OCI-LY7 (cell line): Measurements from ENCODE around the gene RNF182. TPM values are rescaled to one million over a fixed set of nuclear protein-coding genes. Genes with fewer than 3 reads are reported as not detected.

ENCODE experiments used
- BruUV-seq: library from RNA; stranded (reverse); fragments of 400-500 nt; replicated peaks from 2 replicates; lab custom pipeline; 2021; lab: Mats Ljungman, UMichigan
- CTCF ChIA-PET: fragments of 300-600 bp; sonication (Branson Sonifier 250); formaldehyde crosslinking; loops from one replicate; lab custom pipeline; 2022; ENCODE audit warnings: antibody characterized with exemption; ENCODE audit not compliant: unreplicated experiment; lab: Charles Lee
- POLR2A ChIA-PET: fragments of 300-600 bp; sonication (Branson Sonifier 250); formaldehyde crosslinking; loops from one replicate; lab custom pipeline; 2022; ENCODE audit warnings: antibody characterized with exemption; lab: Charles Lee
- DNase-seq: peaks from one replicate; pipeline ENCODE4 v3.0.0-alpha.2; 2015; ENCODE audit warnings: low spot score
- H2AFZ ChIP-seq: fragments of 200-600 bp; sonication (generic), shearing (Covaris generic); 2 replicates; pipeline ENCODE4 v1.6.1; 2014; ENCODE audit warnings: mild to moderate bottlenecking, antibody characterized with exemption, low read length, moderate library complexity
- H3K27ac ChIP-seq: fragments of 200-600 bp; sonication (generic); 2 replicates; pipeline ENCODE4 v1.5.1; 2014; ENCODE audit warnings: mixed run types, low read depth, mild to moderate bottlenecking, moderate library complexity, low read length, inconsistent platforms; ENCODE audit not compliant: poor library complexity, severe bottlenecking
- H3K36me3 ChIP-seq: fragments of 200-600 bp; sonication (generic); 2 replicates; pipeline ENCODE4 v1.6.1; 2014; ENCODE audit warnings: mild to moderate bottlenecking, antibody characterized with exemption, low read length, moderate library complexity, mixed read lengths; ENCODE audit not compliant: insufficient read depth
- H3K4me1 ChIP-seq: fragments of 200-600 bp; sonication (generic); 2 replicates; pipeline ENCODE4 v1.5.1; 2014; ENCODE audit warnings: mild to moderate bottlenecking, low read length; ENCODE audit not compliant: insufficient read depth, poor library complexity, severe bottlenecking
- H3K4me2 ChIP-seq: fragments of 200-600 bp; sonication (generic); 2 replicates; pipeline ENCODE4 v1.6.1; 2014; ENCODE audit warnings: mild to moderate bottlenecking, low read length
- H3K4me3 ChIP-seq: fragments of 200-600 bp; sonication (generic); 2 replicates; pipeline ENCODE4 v1.5.1; 2014; ENCODE audit warnings: mild to moderate bottlenecking, low read depth, low read length; ENCODE audit not compliant: poor library complexity, severe bottlenecking
- H3K79me2 ChIP-seq: fragments of 200-600 bp; sonication (generic); 2 replicates; pipeline ENCODE4 v1.6.1; 2016; ENCODE audit warnings: low read depth, mild to moderate bottlenecking, low read length, moderate library complexity, mixed read lengths; ENCODE audit not compliant: insufficient read depth
- H3K9me2 ChIP-seq: fragments of 200-600 bp; sonication (generic); 2 replicates; pipeline ENCODE4 v1.6.1; 2016; ENCODE audit warnings: mild to moderate bottlenecking, low read length, mixed read lengths; ENCODE audit not compliant: insufficient read depth
- H3K9me3 ChIP-seq: fragments of 200-600 bp; sonication (generic); 2 replicates; pipeline ENCODE4 v1.6.1; 2014; ENCODE audit warnings: mild to moderate bottlenecking, mixed run types, low read length, mixed read lengths
- H4K20me1 ChIP-seq: fragments of 200-600 bp; sonication (generic); 2 replicates; pipeline ENCODE4 v1.6.1; 2014; ENCODE audit warnings: mild to moderate bottlenecking, antibody characterized with exemption, low read length, moderate library complexity, mixed read lengths; ENCODE audit not compliant: insufficient read depth
- CTCF ChIP-seq: fragments of 200-600 bp; sonication (generic); conservative IDR thresholded peaks from 2 replicates; pipeline ENCODE4 v1.5.1; 2014; ENCODE audit warnings: mild to moderate bottlenecking, antibody characterized with exemption, low read length, moderate library complexity, mixed read lengths
- EZH2phosphoT487 ChIP-seq: fragments of 200-600 bp; sonication (generic); IDR thresholded peaks from 2 replicates; pipeline ENCODE4 v1.6.1; 2018; ENCODE audit warnings: low read depth, borderline replicate concordance, mild to moderate bottlenecking, mixed run types, antibody characterized with exemption, low read length, moderate library complexity, mixed read lengths
- intact Hi-C: fragments of 100-400 bp; cut with micrococcal nuclease; formaldehyde crosslinking; loops from one replicate; pipeline ENCODE4 v1.10.0; 2022; ENCODE audit not compliant: unreplicated experiment
- total RNA-seq, 2 experiments: library from RNA; depleted of rRNA in 1 of 2; stranded (reverse); fragments of >200 nt in 1 of 2; shearing (Covaris generic) in 1 of 2; gene quantifications; 2 replicates each; pipeline ENCODE4 v1.2.3, GENCODE V29; 2014 to 2022

The RNF182 gene
- total RNA-seq, 2 experiments from 2014 or later: not detected

- ChIA-PET CTCF (no interaction called here), POLR2A (interaction anchor here (0.6 to 1.2 kb wide), 5 partner anchors 14 to 176 kb away, joined by 3 to 4 read pairs (median 3); no protein-coding TSS in a partner anchor)
- no peaks in the 10 kb centered on the region for H3K9me2 ChIP-seq
Measured at GRCh38 chr6:13885601-13886000, 39.2 kb upstream of the RNF182 start.

DNA sequence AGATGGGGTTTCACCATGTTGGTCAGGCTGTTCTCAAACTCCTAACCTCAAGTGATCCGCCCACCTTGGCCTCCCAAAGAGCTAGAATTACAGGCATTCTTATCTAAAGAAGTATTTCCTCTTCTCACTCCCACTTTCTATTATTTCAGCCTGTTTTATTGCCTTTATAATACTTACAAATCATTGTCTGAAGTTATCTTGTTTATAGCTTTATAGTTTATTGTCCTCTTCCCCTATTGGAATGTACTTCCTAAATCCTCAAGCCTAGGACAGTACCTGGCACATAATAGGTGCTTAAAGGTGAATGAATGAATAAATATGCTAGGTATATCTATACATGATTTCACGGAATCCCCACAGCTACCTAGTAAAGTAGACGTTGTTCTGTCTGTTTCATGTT is 37.8 kb upstream of the RNF182 start:
- Histone ChIP-seq H3K4me3 (no peak overlapping the region), H3K4me2 (no peak overlapping the region), H3K36me3 (no peaks in the 10 kb centered on the region), H3K4me1 (no peaks in the 10 kb centered on the region), H4K20me1 (no peaks in the 10 kb centered on the region), H3K9me3 (no peaks in the 10 kb centered on the region), H3K27ac (no peak overlapping the region), H3K79me2 (no peaks in the 10 kb centered on the region), H2AFZ (no peak overlapping the region), H3K9me2 (no peaks in the 10 kb centered on the region)
- BruUV-seq: no TSS peak
- no peak for DNase-seq
- ChIA-PET CTCF (no interaction called here), POLR2A (interaction anchor here (0.7 kb wide), 1 partner anchor 1325 kb away, joined by 3 read pairs; no protein-coding TSS in a partner anchor)
- intact Hi-C loops: no loop called here
- TF ChIP-seq CTCF (no peak), EZH2phosphoT487 (no peak)

More at GRCh38 chr6:13885601-13886000, 39.2 kb upstream of the RNF182 start:
- no peak for TF ChIP-seq CTCF
- no peak for TF ChIP-seq EZH2phosphoT487
- Histone ChIP-seq H3K36me3 (no peaks in the 10 kb centered on the region), H3K4me3 (no peak overlapping the region), H3K79me2 (no peaks in the 10 kb centered on the region), H2AFZ (no peak overlapping the region), H3K27ac (no peak overlapping the region), H3K4me1 (no peaks in the 10 kb centered on the region), H3K9me3 (no peaks in the 10 kb centered on the region), H3K4me2 (no peak overlapping the region), H4K20me1 (no peaks in the 10 kb centered on the region)
- DNase-seq: no peak
- intact Hi-C loops: no loop called here
- no TSS peak for BruUV-seq

DNA sequence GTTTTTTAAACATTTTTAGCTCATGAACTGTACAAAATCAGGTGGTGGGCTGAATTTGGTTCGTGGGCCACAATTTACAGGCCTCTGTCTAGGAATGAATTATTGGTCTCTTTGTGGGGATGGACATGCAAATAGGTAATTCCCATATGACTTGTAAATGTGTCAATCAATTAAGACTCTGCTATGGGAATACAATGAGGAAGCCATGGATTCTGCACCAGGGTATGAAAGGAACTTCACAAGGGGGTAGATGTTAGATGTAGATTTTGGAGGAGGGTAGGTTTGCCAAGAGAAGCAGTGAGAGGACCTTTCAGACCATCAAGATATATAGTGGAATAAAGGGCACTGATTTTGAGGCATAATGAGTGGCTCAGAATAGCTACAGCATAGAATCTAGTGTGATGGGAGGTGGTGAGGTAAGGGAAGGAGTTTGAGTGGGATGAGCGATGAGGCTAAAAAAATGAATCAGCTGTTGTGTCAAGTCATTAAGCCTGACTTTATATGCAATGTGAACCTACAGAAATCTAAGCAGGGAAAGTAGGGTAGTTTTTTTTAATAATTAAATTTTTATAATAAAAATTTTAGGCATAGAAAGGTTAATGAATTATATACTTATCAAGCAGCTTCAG is 32.6 kb upstream of the RNF182 start:
- no peaks in the 10 kb centered on the region for H3K36me3 ChIP-seq
- DNase-seq: no peak
- intact Hi-C loops: no loop called here
- H3K4me2 ChIP-seq: no peak overlapping the region
- no peaks in the 10 kb centered on the region for H3K79me2 ChIP-seq
- no peak overlapping the region for H3K27ac ChIP-seq
- no peak for TF ChIP-seq EZH2phosphoT487
- no peaks in the 10 kb centered on the region for H3K9me3 ChIP-seq
- H2AFZ ChIP-seq: no peak overlapping the region
- H3K9me2 ChIP-seq: no peaks in the 10 kb centered on the region
- ChIA-PET POLR2A (interaction anchor here (0.6 to 0.7 kb wide), 2 partner anchors 19 to 1752 kb away, joined by 3 read pairs; no protein-coding TSS in a partner anchor), CTCF (no interaction called here)
- H3K4me3 ChIP-seq: no peak overlapping the region
- H4K20me1 ChIP-seq: no peaks in the 10 kb centered on the region
- BruUV-seq: no TSS peak
- H3K4me1 ChIP-seq: no peaks in the 10 kb centered on the region
